ENCODE data around the gene TWSG1. TPM values are rescaled to one million over a fixed set of nuclear protein-coding genes. Genes with fewer than 3 reads are reported as not detected.

The TWSG1 gene
- total and polyA plus RNA-seq, 2 of the 13 experiments (the other 11 are each of a cell fraction or from before 2014, with no cell fraction given): 6.6 to 9.4 TPM

GRCh38 chr18:9428301-9428706 is 93.7 kb downstream of the TWSG1 start (continued):
- TF ChIP-seq, protein P1, sequence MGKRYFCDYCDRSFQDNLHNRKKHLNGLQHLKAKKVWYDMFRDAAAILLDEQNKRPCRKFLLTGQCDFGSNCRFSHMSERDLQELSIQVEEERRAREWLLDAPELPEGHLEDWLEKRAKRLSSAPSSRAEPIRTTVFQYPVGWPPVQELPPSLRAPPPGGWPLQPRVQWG (CRISPR knock-in tag; IDR thresholded peaks at IDR 0.05; ENCODE audit: borderline replicate concordance, low read depth): no peak
- TF ChIP-seq ZNF563 (CRISPR knock-in tag; IDR thresholded peaks at IDR 0.05) (no peak), ZNF570 (CRISPR knock-in tag; IDR thresholded peaks at IDR 0.05; ENCODE audit: borderline replicate concordance) (no peak), KLF6 (CRISPR knock-in tag; IDR thresholded peaks at IDR 0.05) (no peak), HOMEZ (CRISPR knock-in tag; IDR thresholded peaks at IDR 0.05; ENCODE audit: low read depth) (no peak), ZNF143 (CRISPR knock-in tag; IDR thresholded peaks at IDR 0.05) (no peak)

GRCh38 chr18:9428862-9429661 is 94.5 kb downstream of the TWSG1 start:
- no peak overlapping the region for H3K4me3 ChIP-seq (replicated peaks in 1 of 3; ENCODE audit: insufficient read depth in 1 of 3, low read depth in 2 of 3, low read length in 3 of 3)
- no TSS peak for BruUV-seq (replicated peaks)
- in situ Hi-C loops (cut with HindIII; ENCODE audit: extremely low pct_ligation_motif_present, low pct_unique_long_range_greater_than_20kb) (no loop called here), intact Hi-C loops (cut with micrococcal nuclease; ENCODE audit: unreplicated experiment) (no loop called here)
- H3K4me2 ChIP-seq (ENCODE audit: low read depth, low read length): no peak overlapping the region
- no peaks in the 10 kb centered on the region for H4K20me1 ChIP-seq (ENCODE audit: insufficient read depth, low read length)
- CTCF ChIA-PET (ENCODE audit: low intra/inter-chr PET ratio, low total read pairs): no interaction called here
- no peak overlapping the region for H2AFZ ChIP-seq (ENCODE audit: low read length)
- POLR2A ChIA-PET: no interaction called here
- no peaks in the 10 kb centered on the region; the same call in 1 of the 2 replicates for H3K9me3 ChIP-seq (ENCODE audit: low read length)
- H3K27ac ChIP-seq (ENCODE audit: extremely low read length, insufficient read depth, low read length): no peak overlapping the region
- peaks cover 6% of the 10 kb centered on the region; the same call in 1 of the 2 replicates for H3K4me1 ChIP-seq (ENCODE audit: insufficient read depth, low read length)
- no peak for ATAC-seq
- DNase-seq (ENCODE audit: low spot score): no peak
- WGBS (ENCODE audit: low lambda C conversion rate): 57% methylated on average over 6 of the region's 6 CpGs
- H3K9ac ChIP-seq (ENCODE audit: insufficient read depth, low read depth, low read length): no peak overlapping the region
- no peaks in the 10 kb centered on the region for H3K36me3 ChIP-seq (replicated peaks in 1 of 2; ENCODE audit: control insufficient read depth in 1 of 2, insufficient read depth in 2 of 2, low read length in 2 of 2)
- H3K79me2 ChIP-seq (ENCODE audit: insufficient read depth, low read length): no peaks in the 10 kb centered on the region
- no peaks in the 10 kb centered on the region for H3K27me3 ChIP-seq (ENCODE audit: control insufficient read depth in 1 of 2, insufficient read depth in 2 of 2, low read length in 2 of 2)
- no peak for FAIRE-seq
- no peak for TF ChIP-seq HOXA7 (CRISPR knock-in tag; IDR thresholded peaks at IDR 0.05)
- TF ChIP-seq ZHX1 (CRISPR knock-in tag; IDR thresholded peaks at IDR 0.05; ENCODE audit: low read depth): no peak
- no peak for TF ChIP-seq ZNF207 (IDR thresholded peaks at IDR 0.05; ENCODE audit: borderline replicate concordance)
- no peak for TF ChIP-seq ZNF780A (CRISPR knock-in tag; IDR thresholded peaks at IDR 0.05)
- no peak for TF ChIP-seq RAD21 (CRISPR knock-in tag; IDR thresholded peaks at IDR 0.05)
- TF ChIP-seq SP5 (CRISPR knock-in tag; IDR thresholded peaks at IDR 0.05; ENCODE audit: borderline replicate concordance, low read depth): no peak
- TF ChIP-seq SKI (IDR thresholded peaks at IDR 0.05; ENCODE audit: partially characterized antibody): no peak
- TF ChIP-seq PRMT3 (CRISPR knock-in tag; IDR thresholded peaks at IDR 0.05; ENCODE audit: borderline replicate concordance, low read depth): no peak
- TF ChIP-seq ZNF333 (CRISPR knock-in tag; IDR thresholded peaks at IDR 0.05; ENCODE audit: borderline replicate concordance): no peak
- no peak for TF ChIP-seq CAMTA2 (CRISPR knock-in tag; IDR thresholded peaks at IDR 0.05; ENCODE audit: borderline replicate concordance)
- no peak for TF ChIP-seq MEIS1 (CRISPR knock-in tag; IDR thresholded peaks at IDR 0.05; ENCODE audit: borderline replicate concordance)

All from HepG2 (cell line).